Measurements from ENCODE around the gene ARHGAP23.

GRCh38 chr17:38545531-38546225, 117.4 kb downstream of the ARHGAP23 start:
- TF ChIP-seq RUNX3 (IDR thresholded peaks at IDR 0.05; ENCODE audit: low read length) = no peak
- TF ChIP-seq TCF12 (IDR thresholded peaks at IDR 0.05; ENCODE audit: low read depth, low read length) = no peak
- TF ChIP-seq CTCF (IDR thresholded peaks at IDR 0.05 in 2 of 3, conservative IDR thresholded peaks at IDR 0.05 in 1 of 3; ENCODE audit: control insufficient read depth in 2 of 3, extremely low read depth in 1 of 3, insufficient read depth in 1 of 3, low read depth in 3 of 3, low read length in 3 of 3) = no peak
- TF ChIP-seq KDM1A (IDR thresholded peaks at IDR 0.05; ENCODE audit: borderline replicate concordance) = no peak
- no peak for TF ChIP-seq TARDBP (IDR thresholded peaks at IDR 0.05; ENCODE audit: borderline replicate concordance)
- no peak for TF ChIP-seq PBX3 (IDR thresholded peaks at IDR 0.05; ENCODE audit: insufficient replicate concordance, low read depth, low read length)
